ENCODE results near the gene PATJ. TPM values are rescaled to one million over a fixed set of nuclear protein-coding genes. Genes with fewer than 3 reads are reported as not detected.
A peak's percentile ranks its signal among the peaks of the same experiment; 100 is the strongest.
"Not testable (repeated sequence)": the region's sequence is repeated elsewhere in the genome, so short reads cannot be mapped to it uniquely, and the experiment has no call there.

The PATJ gene
- total and polyA plus RNA-seq, 4 donors, result 8.0 to 47.1 (median 24.3) TPM

DNA sequence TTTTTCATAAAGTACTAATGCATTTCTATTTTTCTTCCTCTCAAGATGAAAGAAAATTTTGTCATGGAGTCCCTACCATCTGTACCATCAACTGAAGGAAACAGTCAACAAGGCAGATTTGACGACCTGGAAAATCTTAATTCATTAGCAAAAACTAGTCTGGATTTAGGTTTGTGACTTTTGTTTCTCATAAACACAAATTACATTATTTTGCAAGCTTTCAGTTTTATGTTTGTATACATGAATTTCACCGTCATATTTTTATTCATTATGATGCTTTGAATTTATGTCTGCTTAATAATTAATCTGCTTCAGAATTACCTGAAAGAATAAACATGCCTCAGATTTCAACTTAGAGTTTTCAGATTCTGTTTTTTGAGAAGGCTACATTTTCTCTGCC is 132.9 kb downstream of the PATJ start:
- intact Hi-C loops (cut with DNase I), result no loop called here
- H3K27me3 ChIP-seq (ENCODE audit: control insufficient read depth in 1 of 2, insufficient read depth in 2 of 2, low read length in 1 of 2), result no peaks in the 10 kb centered on the region

DNA sequence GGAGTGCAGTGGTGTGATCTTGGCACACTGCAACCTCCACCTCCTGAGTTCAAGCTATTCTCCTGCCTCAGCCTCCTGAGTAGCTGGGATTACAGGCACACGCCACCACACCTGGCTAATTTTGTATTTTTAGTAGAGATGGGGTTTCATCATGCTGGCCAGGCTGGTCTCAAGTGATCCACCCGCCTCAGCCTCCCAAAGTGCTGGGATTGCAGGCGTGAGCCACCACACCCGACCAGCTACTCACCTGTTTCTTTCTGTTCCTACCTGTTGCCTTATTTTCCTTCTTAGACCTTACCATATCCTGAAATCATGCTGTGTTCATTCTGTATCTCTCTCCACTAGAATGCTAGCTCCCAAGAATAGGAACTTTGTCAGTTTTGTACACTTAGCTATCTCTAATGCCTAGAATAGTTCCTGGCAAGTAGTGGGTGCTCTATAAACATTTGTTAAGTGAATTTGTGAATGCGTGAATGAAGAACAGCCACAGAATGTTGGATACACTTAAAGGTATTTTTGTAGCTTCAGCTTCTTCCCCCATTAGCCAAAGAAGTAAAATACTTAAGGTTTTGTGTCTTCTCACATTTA is 137.7 kb downstream of the PATJ start:
- ATAC-seq (ENCODE audit: low FRiP score); H3K27me3 ChIP-seq (ENCODE audit: control insufficient read depth in 1 of 2, insufficient read depth in 2 of 2, low read length in 1 of 2); H3K4me1 ChIP-seq (ENCODE audit: control insufficient read depth in 1 of 2, insufficient read depth in 2 of 2, low read length in 2 of 2); H3K4me3 ChIP-seq (ENCODE audit: low read length in 2 of 2); H3K9me3 ChIP-seq (ENCODE audit: control insufficient read depth, low read length); H3K36me3 ChIP-seq (ENCODE audit: control insufficient read depth in 1 of 2, insufficient read depth in 2 of 2, low read length in 1 of 2); DNase-seq; intact Hi-C loops (cut with DNase I): not testable (repeated sequence)
- 74 to 79% methylated on average over 5 of the region's 5 CpGs for WGBS, 2 donors
- peak overlapping the region in 1 of 2 donors; percentile 48 for H3K27ac ChIP-seq (ENCODE audit: low read depth in 1 of 2, low read length in 2 of 2)

More for the DNA sequence above, 132.9 kb downstream of the PATJ start:
- Histone ChIP-seq H3K4me3 (ENCODE audit: low read length in 2 of 2) (no peak overlapping the region), H3K36me3 (ENCODE audit: control insufficient read depth in 1 of 2, insufficient read depth in 2 of 2, low read length in 1 of 2) (peaks cover 3 to 5% of the 10 kb centered on the region in 2 donors), H3K4me1 (ENCODE audit: control insufficient read depth in 1 of 2, insufficient read depth in 2 of 2, low read length in 2 of 2) (no peaks in the 10 kb centered on the region), H3K9me3 (ENCODE audit: control insufficient read depth, low read length) (no peaks in the 10 kb centered on the region), H3K27ac (ENCODE audit: low read depth in 1 of 2, low read length in 2 of 2) (no peak overlapping the region)
- DNase-seq (no peak), ATAC-seq (ENCODE audit: low FRiP score) (no peak)
- 96 to 99% methylated on average over 2 of the region's 2 CpGs for WGBS, 2 donors

DNA sequence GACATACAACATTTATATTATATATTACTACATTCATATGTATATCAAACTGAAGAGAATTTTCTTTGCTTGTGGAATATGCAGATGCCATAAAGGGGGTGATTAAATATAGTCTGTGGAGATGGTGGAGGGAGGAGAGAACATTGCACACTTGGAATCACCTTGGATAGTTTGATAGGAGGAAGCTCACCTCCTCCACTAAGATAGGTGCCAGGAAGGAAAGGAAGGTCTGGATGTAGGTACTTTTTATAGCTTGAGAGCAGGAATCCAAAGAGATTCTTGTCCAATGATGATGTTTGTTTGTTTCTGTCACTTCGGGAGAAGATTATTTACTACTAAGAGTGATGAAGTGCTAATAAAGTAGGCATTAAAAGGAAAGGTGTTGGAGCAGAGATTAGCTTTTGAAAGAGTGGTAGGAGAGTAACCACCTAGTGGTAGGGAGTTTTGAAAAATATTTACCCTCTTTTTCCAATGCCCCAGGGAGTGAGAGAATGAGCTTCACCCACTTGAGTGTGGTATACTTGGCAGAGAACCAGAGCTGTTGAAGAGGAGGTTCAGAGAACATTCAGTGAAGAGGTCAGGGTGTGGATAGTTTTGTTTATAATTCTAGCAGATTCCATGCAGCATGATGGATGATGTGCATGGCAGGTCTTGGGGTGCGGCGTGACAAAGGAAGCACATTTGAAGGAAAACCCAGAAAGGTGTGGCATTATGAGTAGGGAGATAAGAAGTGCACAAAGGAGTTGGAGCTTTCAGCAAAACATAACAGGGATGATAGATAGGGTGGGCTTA is 145.0 kb downstream of the PATJ start:
- no peak for ATAC-seq (ENCODE audit: low FRiP score)
- WGBS, 2 donors, result 70 to 71% methylated on average over 3 of the region's 3 CpGs
- Histone ChIP-seq H3K4me3 (ENCODE audit: low read length in 2 of 2) (no peak overlapping the region), H3K9me3 (ENCODE audit: control insufficient read depth, low read length) (no peaks in the 10 kb centered on the region), H3K27ac (ENCODE audit: low read depth in 1 of 2, low read length in 2 of 2) (peak overlapping the region in 1 of 2 donors; percentile 20), H3K4me1 (ENCODE audit: control insufficient read depth in 1 of 2, insufficient read depth in 2 of 2, low read length in 2 of 2) (peaks cover 2 to 13% of the 10 kb centered on the region in 2 donors), H3K27me3 (ENCODE audit: control insufficient read depth in 1 of 2, insufficient read depth in 2 of 2, low read length in 1 of 2) (no peaks in the 10 kb centered on the region), H3K36me3 (ENCODE audit: control insufficient read depth in 1 of 2, insufficient read depth in 2 of 2, low read length in 1 of 2) (no peaks in the 10 kb centered on the region)
- intact Hi-C loops (cut with DNase I), result no loop called here
- no peak for DNase-seq

DNA sequence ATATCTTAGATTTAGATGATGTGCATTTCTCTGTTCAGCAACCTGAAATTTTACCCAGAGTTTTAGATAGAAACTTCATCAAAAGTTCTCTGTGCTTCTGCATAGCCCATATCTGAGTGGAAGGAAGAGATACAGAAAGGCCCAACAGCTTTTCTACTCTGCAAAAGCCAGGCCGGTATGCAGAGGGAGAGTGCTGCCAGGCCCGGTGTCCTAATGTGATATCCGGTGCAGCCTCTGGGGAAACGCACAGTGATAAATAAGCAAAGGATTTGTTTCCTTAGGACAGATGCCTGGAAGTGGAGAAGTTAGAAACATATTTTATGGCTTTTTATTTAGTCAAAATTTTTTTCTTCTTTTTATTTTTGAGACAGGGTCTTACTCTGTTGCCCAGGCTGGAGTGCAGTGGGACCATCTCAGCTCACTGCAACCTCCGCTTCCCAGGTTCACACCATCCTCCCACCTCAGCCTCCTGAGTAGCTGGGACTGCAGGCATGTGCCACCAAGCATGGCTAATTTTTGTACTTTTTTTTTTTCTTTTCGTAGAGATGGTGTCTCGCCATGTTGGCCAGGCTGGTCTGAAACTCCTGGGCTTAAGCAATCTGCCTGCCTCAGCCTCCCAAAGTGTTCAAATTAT is 145.8 kb downstream of the PATJ start:
- WGBS, 2 donors, result 24 to 25% methylated on average over 7 of the region's 7 CpGs
- intact Hi-C loops (cut with DNase I), result no loop called here
- DNase-seq (peak in 1 of 2 donors; percentile 71), ATAC-seq (ENCODE audit: low FRiP score) (no peak)
- no peaks in the 10 kb centered on the region for H3K9me3 ChIP-seq (ENCODE audit: control insufficient read depth, low read length)
- H3K36me3 ChIP-seq (ENCODE audit: control insufficient read depth in 1 of 2, insufficient read depth in 2 of 2, low read length in 1 of 2), result no peaks in the 10 kb centered on the region
- H3K27me3 ChIP-seq (ENCODE audit: control insufficient read depth in 1 of 2, insufficient read depth in 2 of 2, low read length in 1 of 2), result no peaks in the 10 kb centered on the region
- peak overlapping the region; percentile 8 to 38 for H3K27ac ChIP-seq (ENCODE audit: low read depth in 1 of 2, low read length in 2 of 2)
- H3K4me1 ChIP-seq (ENCODE audit: control insufficient read depth in 1 of 2, insufficient read depth in 2 of 2, low read length in 2 of 2), result peaks cover 2 to 13% of the 10 kb centered on the region in 2 donors
- H3K4me3 ChIP-seq (ENCODE audit: low read length in 2 of 2), result no peak overlapping the region

DNA sequence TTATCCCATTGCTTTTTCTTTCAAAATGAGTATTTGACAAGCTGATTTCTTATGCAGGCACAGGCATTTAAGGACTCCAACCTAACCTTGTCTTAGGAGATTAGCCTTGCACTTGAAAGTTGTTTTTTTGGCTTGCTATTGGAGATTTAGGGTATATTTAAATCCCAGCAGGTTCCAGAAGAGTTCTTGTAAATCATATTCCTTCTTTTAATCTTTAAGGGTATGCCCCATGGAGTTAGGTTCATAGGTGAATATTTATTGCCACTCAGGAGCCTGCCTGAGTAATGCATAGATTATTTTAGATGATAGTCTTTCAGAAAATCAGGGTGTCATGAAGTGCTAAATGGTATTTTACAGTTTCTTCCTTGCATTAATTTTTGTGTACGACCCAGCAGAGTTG is 146.5 kb downstream of the PATJ start:
- H3K9me3 ChIP-seq (ENCODE audit: control insufficient read depth, low read length), result no peaks in the 10 kb centered on the region
- 97 to 98% methylated on average over 1 of the region's 1 CpG for WGBS, 2 donors
- no peaks in the 10 kb centered on the region for H3K36me3 ChIP-seq (ENCODE audit: control insufficient read depth in 1 of 2, insufficient read depth in 2 of 2, low read length in 1 of 2)
- peaks cover 2 to 13% of the 10 kb centered on the region in 2 donors for H3K4me1 ChIP-seq (ENCODE audit: control insufficient read depth in 1 of 2, insufficient read depth in 2 of 2, low read length in 2 of 2)
- DNase-seq, result no peak
- no peak for ATAC-seq (ENCODE audit: low FRiP score)
- intact Hi-C loops (cut with DNase I), result no loop called here
- H3K27ac ChIP-seq (ENCODE audit: low read depth in 1 of 2, low read length in 2 of 2), result no peak overlapping the region
- no peak overlapping the region for H3K4me3 ChIP-seq (ENCODE audit: low read length in 2 of 2)
- no peaks in the 10 kb centered on the region for H3K27me3 ChIP-seq (ENCODE audit: control insufficient read depth in 1 of 2, insufficient read depth in 2 of 2, low read length in 1 of 2)

DNA sequence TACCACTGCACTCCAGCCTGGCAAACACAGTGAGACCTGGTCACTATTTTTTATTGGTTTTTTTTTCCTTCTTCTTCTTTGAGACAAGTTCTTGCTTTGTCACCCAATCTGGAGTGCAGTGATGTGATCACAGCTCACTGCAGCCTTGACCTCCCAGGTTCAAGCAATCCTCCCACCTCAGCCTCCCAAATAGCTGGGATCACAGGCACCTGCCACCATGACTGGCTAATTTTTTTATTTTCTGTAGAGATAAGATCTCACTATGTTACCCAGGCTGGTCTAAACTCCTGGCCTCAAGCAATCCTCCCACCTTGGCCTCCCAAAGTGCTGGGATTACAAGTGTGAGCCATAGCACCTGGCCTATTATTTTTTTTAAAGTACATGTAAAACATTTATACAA is 148.2 kb downstream of the PATJ start:
- H3K27me3 ChIP-seq (ENCODE audit: control insufficient read depth in 1 of 2, insufficient read depth in 2 of 2, low read length in 1 of 2); intact Hi-C loops (cut with DNase I); H3K9me3 ChIP-seq (ENCODE audit: control insufficient read depth, low read length); H3K27ac ChIP-seq (ENCODE audit: low read depth in 1 of 2, low read length in 2 of 2); H3K36me3 ChIP-seq (ENCODE audit: control insufficient read depth in 1 of 2, insufficient read depth in 2 of 2, low read length in 1 of 2); ATAC-seq (ENCODE audit: low FRiP score); DNase-seq; H3K4me3 ChIP-seq (ENCODE audit: low read length in 2 of 2): not testable (repeated sequence)
- peaks cover 2 to 13% of the 10 kb centered on the region in 2 donors for H3K4me1 ChIP-seq (ENCODE audit: control insufficient read depth in 1 of 2, insufficient read depth in 2 of 2, low read length in 2 of 2)

DNA sequence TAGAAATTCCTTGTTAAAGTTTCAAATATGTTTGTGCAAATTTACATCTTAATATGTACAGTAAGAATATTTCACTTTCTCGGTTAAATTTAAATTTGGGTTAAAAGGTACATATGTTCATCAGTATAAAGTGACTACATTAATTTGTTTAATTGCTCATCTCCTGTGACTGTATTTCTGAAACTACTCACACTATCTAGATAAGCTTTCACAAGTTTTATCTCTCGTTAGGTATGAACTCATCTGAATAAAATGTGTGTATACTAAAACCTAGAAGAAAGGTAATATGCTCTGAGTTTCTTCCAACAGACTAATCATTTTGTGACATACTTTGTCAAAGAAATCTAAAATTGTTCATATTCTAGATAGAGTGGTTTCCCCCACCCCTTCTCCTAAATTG is 150.7 kb downstream of the PATJ start:
- intact Hi-C loops (cut with DNase I), result no loop called here
- Histone ChIP-seq H3K36me3 (ENCODE audit: control insufficient read depth in 1 of 2, insufficient read depth in 2 of 2, low read length in 1 of 2) (peaks cover 0 to 2% of the 10 kb centered on the region in 2 donors), H3K27me3 (ENCODE audit: control insufficient read depth in 1 of 2, insufficient read depth in 2 of 2, low read length in 1 of 2) (no peaks in the 10 kb centered on the region), H3K27ac (ENCODE audit: low read depth in 1 of 2, low read length in 2 of 2) (no peak overlapping the region), H3K4me3 (ENCODE audit: low read length in 2 of 2) (no peak overlapping the region), H3K4me1 (ENCODE audit: control insufficient read depth in 1 of 2, insufficient read depth in 2 of 2, low read length in 2 of 2) (peaks cover 0 to 4% of the 10 kb centered on the region in 2 donors), H3K9me3 (ENCODE audit: control insufficient read depth, low read length) (no peaks in the 10 kb centered on the region)
- ATAC-seq (ENCODE audit: low FRiP score) (no peak), DNase-seq (no peak)
- 67 to 97% methylated on average over 2 of the region's 2 CpGs for WGBS, 2 donors

DNA sequence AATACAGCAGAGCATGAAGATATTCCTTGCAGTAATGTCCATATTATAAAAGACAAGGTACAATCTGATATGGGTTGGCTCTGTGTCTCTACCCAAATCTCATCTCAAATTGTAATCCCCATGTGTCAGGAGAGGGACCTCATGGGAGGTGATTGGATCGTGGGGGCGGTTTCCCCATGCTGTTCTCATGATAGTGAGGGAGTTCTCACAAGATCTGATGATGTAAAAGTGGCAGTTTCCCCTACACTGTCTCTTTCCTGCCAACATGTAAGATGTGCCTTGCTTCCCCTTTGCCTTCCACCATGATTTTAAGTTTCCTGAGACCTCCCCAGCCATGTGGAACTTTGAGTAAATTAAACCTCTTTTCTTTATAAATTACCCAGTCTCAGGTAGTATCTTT is 152.0 kb downstream of the PATJ start:
- H3K27ac ChIP-seq (ENCODE audit: low read depth in 1 of 2, low read length in 2 of 2); ATAC-seq (ENCODE audit: low FRiP score); H3K4me3 ChIP-seq (ENCODE audit: low read length in 2 of 2); intact Hi-C loops (cut with DNase I); H3K27me3 ChIP-seq (ENCODE audit: control insufficient read depth in 1 of 2, insufficient read depth in 2 of 2, low read length in 1 of 2); H3K4me1 ChIP-seq (ENCODE audit: control insufficient read depth in 1 of 2, insufficient read depth in 2 of 2, low read length in 2 of 2); DNase-seq; H3K9me3 ChIP-seq (ENCODE audit: control insufficient read depth, low read length); H3K36me3 ChIP-seq (ENCODE audit: control insufficient read depth in 1 of 2, insufficient read depth in 2 of 2, low read length in 1 of 2): not testable (repeated sequence)
- WGBS, 2 donors, result 94 to 100% methylated on average over 2 of the region's 2 CpGs

All from aorta (tissue), 5 donors.